HG02973 (cell line): Measurements from ENCODE around the gene ARHGEF17.

Source experiments
- ATAC-seq: cut with Tn5 transposase; IDR thresholded peaks from one replicate; pipeline ENCODE4 v1.9.1; 2021; ENCODE audit warnings: moderate library complexity; ENCODE audit not compliant: unreplicated experiment

ARHGEF17 gene

DNA sequence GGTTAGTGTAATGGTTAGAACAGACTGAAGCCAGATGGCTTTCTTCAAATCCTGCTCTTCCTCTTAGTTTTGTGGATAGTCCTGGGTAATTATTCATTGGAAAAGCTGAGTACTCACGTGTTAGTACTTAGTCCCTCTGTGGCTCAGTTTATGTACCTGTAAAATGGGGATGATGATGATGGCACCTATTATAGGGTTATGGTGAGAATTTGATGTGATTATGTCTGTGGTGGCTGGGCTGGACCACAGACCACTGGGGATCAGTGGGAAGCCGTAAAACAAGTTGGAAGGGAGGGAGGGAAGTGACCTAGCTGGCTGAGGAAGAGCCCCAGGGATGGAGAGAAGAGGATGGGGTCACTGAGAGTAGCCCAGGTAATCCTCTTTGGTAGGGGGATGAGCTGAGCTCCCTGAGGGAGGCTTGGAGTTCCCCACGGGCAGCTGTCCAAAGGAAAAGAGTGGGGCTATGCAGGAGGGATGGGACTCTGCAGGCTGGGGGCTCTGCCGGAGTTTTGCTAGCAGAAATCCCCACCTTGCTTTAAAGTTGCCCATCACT lies 19.8 kb downstream of the ARHGEF17 start:
- ATAC-seq = no peak

DNA sequence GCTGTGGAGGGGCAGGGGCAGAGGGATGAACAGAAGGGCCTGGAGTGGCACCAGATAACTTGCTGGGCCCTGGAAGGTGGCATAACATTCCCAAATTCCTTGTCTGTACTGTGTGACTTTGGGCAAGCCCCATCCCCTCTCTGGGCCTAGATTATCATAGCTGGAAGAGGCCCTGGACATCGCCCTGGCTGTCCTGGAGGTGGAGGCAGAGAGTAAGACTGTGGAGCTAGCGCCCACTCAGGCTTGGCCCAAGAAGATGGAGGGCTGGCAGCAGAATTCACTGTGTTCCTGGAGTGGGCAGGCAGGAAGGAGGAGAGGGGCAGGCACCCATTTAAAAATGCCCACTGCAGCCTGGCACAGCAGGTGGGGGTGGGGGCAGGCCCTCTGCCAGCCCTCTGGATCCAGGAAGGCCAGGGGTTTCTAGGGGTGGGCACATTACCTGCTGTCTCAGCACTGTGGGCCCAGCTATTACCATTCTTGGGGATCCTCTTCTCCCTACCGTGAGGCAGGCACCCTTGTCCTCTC lies 22.6 kb downstream of the ARHGEF17 start:
- ATAC-seq = no peak

DNA sequence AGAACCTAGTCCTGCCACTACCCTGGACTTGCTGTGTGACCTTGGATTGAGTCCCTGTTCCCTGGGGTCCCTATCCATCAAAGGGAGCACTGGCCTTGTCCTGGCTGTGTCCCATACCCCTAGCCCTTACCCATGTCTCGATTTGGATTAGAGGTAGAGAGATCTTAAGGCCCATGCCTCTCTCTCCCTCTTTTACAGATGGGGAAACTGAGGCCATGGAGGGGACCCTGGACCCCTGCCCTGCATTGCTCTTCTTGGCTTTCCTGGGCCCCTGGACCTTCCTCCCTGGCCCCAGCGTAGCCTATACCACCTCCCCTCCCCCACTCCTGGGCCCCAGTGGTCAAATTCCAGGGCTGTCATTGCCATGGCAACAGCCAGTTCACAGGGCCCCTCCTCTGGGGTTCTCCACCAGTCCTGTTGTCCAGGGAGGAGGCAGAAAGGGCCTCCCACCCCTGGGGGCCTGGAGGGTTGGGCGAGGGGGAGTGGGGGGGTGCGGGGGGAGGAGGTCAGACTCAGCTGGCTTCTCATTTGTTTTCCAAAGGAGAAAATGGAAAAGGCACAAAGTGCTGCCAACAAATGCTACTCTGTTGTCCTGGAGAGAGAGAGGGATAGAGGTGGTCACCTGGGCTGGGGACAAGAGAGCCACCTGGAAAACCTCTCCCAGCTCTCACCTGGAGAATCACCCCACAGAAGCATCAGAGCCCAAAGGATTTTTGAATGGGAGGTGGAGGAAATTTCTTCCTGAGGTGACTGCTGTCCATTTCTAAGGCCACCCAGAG lies 23.3 kb downstream of the ARHGEF17 start:
- no peak for ATAC-seq

GRCh38 chr11:73333173-73333572 lies 25.1 kb downstream of the ARHGEF17 start:
- no peak for ATAC-seq

DNA sequence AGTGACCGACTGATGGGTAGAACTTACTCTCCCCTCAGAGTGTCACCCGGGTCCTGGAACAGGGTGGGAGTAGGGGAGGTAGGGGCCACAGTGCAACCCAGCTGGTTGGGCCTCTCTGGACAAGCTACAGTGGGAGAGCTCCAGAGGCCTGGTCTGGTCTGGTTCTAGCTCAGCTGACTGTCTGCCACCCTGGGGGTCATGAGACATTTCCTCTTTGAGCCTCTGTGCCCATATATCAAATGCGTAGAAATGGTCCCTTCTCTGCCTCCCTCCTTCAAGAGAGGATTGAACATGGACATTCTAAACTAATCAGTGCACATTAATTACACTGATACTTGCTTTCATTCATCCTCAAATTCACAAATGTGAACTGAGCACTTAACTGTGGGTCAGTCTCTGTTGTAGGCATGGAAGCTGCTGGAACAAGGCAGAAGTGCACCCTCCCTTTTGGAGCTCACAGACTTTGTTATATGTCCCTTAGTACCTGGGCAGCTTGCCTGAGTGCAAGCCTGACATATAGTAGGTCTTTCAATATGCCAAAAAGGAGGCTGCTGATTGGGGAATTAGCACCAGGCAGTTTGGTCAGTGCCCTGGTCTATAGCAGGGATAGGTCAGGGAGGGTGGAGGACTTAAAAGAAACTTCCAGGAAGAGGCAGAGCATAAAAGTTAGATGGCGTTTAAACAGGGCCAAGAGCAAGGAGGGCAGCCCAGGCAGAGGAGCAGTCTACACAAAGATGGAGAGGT lies 25.7 kb downstream of the ARHGEF17 start:
- no peak for ATAC-seq

DNA sequence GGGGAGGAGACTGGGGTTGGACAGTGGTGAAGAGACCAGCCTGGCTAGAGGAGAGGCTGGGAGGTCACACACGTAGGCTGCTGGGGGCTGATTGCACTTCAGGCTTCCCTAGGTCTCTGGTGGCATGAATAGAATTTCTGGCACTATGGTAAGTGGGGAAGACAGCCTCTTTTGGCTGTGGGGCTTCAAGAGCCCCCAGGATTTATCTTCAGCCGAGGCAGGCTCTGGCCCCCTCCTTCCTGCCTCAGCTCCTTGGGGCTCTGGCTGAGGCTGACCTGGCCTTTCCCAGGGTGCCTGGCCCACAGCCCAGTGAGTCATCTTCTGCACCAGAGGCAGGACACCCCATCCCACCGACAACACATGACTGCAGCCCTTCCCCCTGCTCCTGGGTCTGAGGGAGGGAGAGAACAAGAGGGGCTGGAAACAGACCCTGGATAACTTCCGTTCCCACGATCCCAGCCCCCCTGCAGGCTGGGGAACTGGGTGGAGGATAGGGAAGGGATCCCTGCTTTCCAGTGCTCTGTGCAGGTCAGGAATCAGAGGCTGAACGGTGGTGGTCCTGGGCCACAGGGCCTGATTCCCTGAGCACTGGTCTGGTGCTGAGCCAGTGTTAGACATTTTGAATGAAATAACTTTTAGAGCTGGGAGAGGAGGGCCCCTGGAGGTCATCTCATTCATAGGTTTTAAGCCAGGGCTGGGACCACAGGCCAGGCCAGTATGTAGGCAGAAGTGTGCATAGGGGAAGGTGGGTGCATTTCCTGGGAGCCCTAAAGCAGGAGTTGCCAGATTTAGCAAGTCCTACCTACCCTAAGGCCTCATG lies 26.5 kb downstream of the ARHGEF17 start:
- no peak for ATAC-seq

GRCh38 chr11:73335204-73335923 lies 27.3 kb downstream of the ARHGEF17 start:
- no peak for ATAC-seq

DNA sequence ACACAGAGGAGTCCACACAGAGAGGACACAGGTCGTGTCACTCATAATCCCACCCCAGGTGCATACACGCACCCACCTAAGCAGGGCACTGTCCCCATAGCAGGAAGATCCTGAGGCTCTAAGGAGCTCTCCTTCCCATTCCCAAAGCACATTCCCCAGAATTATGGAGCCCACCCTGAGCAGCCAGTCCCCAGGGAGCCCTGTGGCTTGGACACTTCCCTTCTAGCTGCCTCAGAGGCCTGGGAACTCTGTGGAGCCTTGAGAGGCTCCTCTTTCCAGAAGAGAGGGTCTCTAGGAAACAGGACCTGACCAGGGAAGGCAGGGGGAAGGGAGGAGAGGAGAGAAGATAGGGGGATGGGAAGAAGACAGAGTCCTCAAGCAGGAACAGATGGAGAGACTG lies 29.8 kb downstream of the ARHGEF17 start:
- ATAC-seq = no peak

DNA sequence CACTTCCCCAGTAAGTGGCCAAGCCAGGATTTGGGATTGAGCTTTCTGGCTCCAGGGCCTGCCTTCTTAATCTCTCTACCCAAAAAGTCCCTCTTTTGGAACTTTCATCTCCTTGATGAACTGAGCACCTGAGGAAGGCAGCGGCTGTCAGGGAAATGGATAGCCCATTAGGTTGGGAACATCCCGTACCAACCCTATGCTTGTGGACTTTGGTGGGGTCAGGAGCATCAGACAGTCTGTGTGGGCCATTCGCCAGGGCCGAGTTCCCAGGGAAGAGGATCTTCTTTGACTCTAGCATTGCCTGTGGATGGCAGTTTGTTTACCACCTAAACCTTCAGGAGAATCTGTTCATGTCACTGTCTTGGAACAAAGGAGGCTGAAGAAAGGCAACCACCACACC lies 30.2 kb downstream of the ARHGEF17 start:
- no peak for ATAC-seq

DNA sequence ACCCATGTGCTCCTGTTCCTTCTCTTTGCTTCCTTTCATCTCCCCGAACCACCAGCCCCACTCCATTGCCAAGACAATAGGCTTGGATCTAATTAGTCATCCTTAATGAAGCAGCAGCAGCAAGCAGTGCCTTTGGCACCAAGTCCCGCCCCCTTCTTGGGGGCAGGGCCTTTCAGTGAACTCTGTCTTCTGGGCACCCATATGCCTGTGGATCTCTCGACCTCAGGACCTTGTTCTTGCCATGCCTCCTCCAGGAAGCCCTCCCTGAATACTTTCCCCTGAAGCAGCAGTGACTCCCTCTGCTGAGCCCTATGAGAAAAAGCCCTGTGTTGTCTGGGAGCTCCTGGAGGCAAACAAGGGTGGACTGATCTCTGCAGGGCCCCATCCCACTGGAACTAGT lies 32.1 kb downstream of the ARHGEF17 start:
- ATAC-seq = no peak

DNA sequence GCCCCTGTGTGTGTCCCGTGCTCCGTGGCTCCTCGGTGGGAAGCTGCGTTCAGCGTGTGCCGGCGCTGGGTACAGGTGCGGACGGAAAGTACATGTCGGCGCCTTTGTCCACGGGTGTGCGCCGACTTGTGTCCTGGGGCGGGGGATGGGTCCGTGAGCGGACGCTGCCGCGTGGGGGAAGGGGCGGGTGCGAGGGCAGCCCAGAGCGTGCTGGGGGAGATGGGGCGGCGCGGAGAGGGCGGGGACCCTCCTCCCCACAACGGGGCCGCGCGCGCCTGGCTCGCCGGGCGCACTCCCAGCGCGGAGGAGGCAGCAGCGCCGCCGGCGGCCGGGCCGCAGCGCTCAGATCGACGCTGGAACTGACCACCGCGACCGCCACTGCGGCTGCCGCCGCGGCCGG lies 34.6 kb downstream of the ARHGEF17 start:
- ATAC-seq = no peak

GRCh38 chr11:73343076-73343873 lies 35.2 kb downstream of the ARHGEF17 start:
- ATAC-seq = no peak

DNA sequence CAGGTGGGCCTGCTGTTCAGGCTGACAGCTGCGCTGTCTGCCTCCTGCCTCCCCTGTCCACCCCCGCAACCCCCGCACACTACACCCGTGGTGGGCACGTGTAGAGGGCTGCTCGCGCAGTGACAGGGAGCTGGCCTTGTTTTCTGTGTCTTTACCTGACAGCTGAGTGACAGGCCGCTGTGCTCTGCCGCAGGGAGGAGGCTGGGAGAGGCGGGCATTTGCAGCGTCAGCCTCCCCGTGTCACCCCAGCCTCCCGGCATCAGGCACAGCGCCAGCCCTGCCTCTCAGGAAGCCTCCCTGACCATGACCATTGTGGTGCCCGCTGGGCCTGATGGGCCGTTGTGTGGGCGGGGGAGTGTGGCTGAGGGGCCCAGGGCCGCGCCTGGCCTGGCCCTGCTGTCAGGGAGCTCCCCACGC lies 36.1 kb downstream of the ARHGEF17 start:
- no peak for ATAC-seq

DNA sequence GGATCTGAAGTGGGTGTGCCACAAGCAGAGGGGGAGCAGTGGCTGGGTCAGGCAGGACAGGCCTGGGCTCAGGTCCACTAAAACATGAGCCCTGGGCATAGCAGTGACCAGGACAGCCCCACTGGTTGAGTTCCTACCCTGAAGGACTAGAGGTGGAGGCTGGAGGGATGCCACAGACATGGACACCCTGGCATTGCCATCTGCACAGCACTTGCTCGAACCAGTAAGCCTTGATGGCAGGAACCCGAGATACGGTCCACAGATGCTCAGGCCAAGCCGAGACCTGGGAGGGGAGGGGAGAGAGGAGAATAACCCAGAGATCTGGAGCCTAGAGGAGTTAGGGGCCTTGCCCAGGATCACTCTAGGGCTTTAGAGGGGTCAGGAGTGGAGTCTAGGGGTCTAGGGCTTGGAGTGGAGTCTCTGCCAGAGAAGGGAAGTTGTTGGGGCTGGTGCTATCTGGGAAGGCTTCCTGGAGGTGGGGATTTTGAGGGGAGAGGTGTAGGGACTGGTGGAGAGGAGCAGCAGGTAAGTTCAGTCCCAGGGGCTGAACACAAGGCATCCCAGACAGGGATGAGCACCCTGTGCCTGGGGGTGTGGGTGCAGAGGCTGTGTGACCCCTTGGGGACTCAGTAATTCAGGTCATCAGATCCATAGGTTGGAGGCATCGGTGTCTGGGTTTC lies 37.5 kb downstream of the ARHGEF17 start:
- ATAC-seq = no peak

GRCh38 chr11:73346186-73346935 lies 38.3 kb downstream of the ARHGEF17 start:
- ATAC-seq = no peak

DNA sequence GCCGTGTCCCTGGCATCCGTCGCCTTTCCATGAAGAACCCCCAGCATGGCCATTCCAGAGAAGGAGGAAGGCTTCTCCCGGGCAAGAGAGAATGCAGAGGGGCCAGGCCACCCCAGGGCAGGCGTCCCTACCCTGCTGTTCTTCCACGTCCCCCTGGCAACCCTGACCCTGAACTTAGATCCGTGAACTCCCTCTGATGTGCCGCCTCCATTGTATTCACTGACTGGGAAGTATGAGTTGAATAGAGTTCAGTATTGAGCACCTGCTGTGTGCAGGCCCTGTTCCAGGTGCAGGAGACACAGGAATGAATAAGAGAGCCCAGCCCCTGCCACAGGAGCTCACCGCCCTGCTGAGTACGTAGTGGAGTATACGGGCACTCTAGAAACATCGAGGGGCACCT lies 39.0 kb downstream of the ARHGEF17 start:
- no peak for ATAC-seq

DNA sequence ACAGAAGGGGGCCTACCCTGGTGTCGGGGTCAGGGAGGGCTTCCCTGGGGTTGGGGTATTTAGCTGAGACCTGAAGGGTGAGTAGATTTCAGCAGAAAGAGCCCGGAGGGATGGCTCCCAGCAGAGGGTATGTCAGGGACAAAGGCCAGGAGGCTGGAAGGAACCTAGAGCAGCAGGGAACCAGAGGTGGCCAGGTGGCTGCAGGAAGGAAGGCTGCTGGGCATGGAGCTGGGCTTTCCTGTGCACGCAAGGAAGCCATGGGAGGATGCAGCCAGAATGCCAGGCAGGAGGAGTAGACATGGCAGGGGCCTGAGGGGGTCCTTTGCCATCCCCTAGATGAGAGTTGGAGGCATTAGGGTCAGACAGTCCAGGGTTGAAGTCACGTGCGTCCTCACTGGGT lies 40.8 kb downstream of the ARHGEF17 start:
- ATAC-seq = no peak

- no peak for ATAC-seq
These were observed 41.6 kb downstream of the ARHGEF17 start for GRCh38 chr11:73349633-73350032.
